NCI-H526 (cell line): ENCODE data around the gene JAKMIP1.

ENCODE experiments used
- DNase-seq, 2 experiments: peaks; one replicate each; lab custom pipeline; 2025; lab: John Stamatoyannopoulos, UW

Gene JAKMIP1

GRCh38 chr4:6180841-6181631 is 19.3 kb downstream of the JAKMIP1 start:
- no peak for DNase-seq

GRCh38 chr4:6179362-6179761 is 21.0 kb downstream of the JAKMIP1 start:
- DNase-seq = no peak

GRCh38 chr4:6178757-6179156 is 21.6 kb downstream of the JAKMIP1 start:
- no peak for DNase-seq

GRCh38 chr4:6177587-6178197 is 22.7 kb downstream of the JAKMIP1 start:
- DNase-seq = peak in 1 of 2 experiments; percentile 26

- DNase-seq = no peak
These were observed 24.9 kb downstream of the JAKMIP1 start for GRCh38 chr4:6175426-6175825.

GRCh38 chr4:6172927-6173200 is 27.5 kb downstream of the JAKMIP1 start:
- DNase-seq = no peak

- no peak for DNase-seq
These were observed 28.0 kb downstream of the JAKMIP1 start for GRCh38 chr4:6172093-6172926.

- DNase-seq = no peak
These were observed 31.1 kb downstream of the JAKMIP1 start for GRCh38 chr4:6169239-6169638.

- DNase-seq = no peak
These were observed 34.6 kb downstream of the JAKMIP1 start for GRCh38 chr4:6165766-6166165.

- DNase-seq = no peak
These were observed 37.5 kb downstream of the JAKMIP1 start for GRCh38 chr4:6162885-6163284.

GRCh38 chr4:6161921-6162464 is 38.4 kb downstream of the JAKMIP1 start:
- DNase-seq = no peak

- no peak for DNase-seq
These were observed 39.8 kb downstream of the JAKMIP1 start for GRCh38 chr4:6160536-6160935.

- no peak for DNase-seq
These were observed 42.4 kb downstream of the JAKMIP1 start for GRCh38 chr4:6157926-6158325.

- DNase-seq = no peak
These were observed 44.2 kb downstream of the JAKMIP1 start for GRCh38 chr4:6155996-6156750.

- DNase-seq = no peak
These were observed 45.5 kb downstream of the JAKMIP1 start for GRCh38 chr4:6154875-6155274.

GRCh38 chr4:6153874-6154273 is 46.5 kb downstream of the JAKMIP1 start:
- DNase-seq = no peak

GRCh38 chr4:6152869-6153705 is 47.3 kb downstream of the JAKMIP1 start:
- DNase-seq = no peak

- no peak for DNase-seq
These were observed 50.2 kb downstream of the JAKMIP1 start for GRCh38 chr4:6150046-6150735.

- DNase-seq = no peak
These were observed 51.7 kb downstream of the JAKMIP1 start for GRCh38 chr4:6148506-6149205.

GRCh38 chr4:6147441-6147840 is 52.9 kb downstream of the JAKMIP1 start:
- DNase-seq = no peak
